Right lobe of liver (tissue), 6 donors: ENCODE results near the gene SCRN1. TPM values are rescaled to one million over a fixed set of nuclear protein-coding genes. Genes with fewer than 3 reads are reported as not detected.
"Not testable (repeated sequence)": the region's sequence is repeated elsewhere in the genome, so short reads cannot be mapped to it uniquely, and the experiment has no call there.

ENCODE experiments used
- ATAC-seq, 4 donors: fragments of 200-7000 bp; cut with Tn5 transposase; one replicate each; pipeline ENCODE4 v1.9.1; 2020; ENCODE audit warnings: mild to moderate bottlenecking in 4 of 4, moderate library complexity in 4 of 4
- DNase-seq, 3 donors: peaks; one replicate each; pipeline ENCODE4 v3.0.0-alpha.2; 2020
- H3K27ac ChIP-seq, 3 donors: fragments of 200-600 bp; one replicate each; pipeline ENCODE4 v1.8.0; 2022
- H3K27me3 ChIP-seq, 2 donors: fragments of 200-600 bp; one replicate each; pipeline ENCODE4 v1.8.0; 2022
- H3K36me3 ChIP-seq, 4 donors: fragments of 200-600 bp; sonication (generic) in 1 of 4; one replicate each; pipeline versions ENCODE4 v1.5.1 to v1.8.0; 2017 to 2022; ENCODE audit warnings: control low read depth in 1 of 4
- H3K4me1 ChIP-seq, 4 donors: fragments of 200-600 bp; sonication (generic) in 1 of 4; one replicate each; pipeline versions ENCODE4 v1.5.1 to v1.8.0; 2017 to 2022; ENCODE audit warnings: control low read depth in 1 of 4
- H3K4me3 ChIP-seq, 3 donors: fragments of 200-600 bp; one replicate each; pipeline ENCODE4 v1.8.0; 2022
- H3K9me3 ChIP-seq, 4 donors: fragments of 200-600 bp; sonication (generic) in 1 of 4; one replicate each; pipeline versions ENCODE4 v1.5.1 to v1.8.0; 2017 to 2022; ENCODE audit warnings: control low read depth in 1 of 4
- CTCF ChIP-seq, 4 donors: fragments of 200-600 bp in 3 of 4; fragments of 450-650 bp in 1 of 4; IDR thresholded peaks; one replicate each; pipeline versions ENCODE4 v1.5.1 to v1.8.0; 2016 to 2022; ENCODE audit warnings: antibody characterized with exemption in 4 of 4, mild to moderate bottlenecking in 2 of 4
- POLR2A ChIP-seq: fragments of 450-650 bp; IDR thresholded peaks from one replicate; pipeline ENCODE4 v1.6.1; 2017; ENCODE audit warnings: antibody characterized with exemption, mild to moderate bottlenecking
- WGBS: methylation state at CpG from one replicate; pipeline ENCODE4 v1.1.6; 2018; ENCODE audit warnings: low coverage, low lambda C conversion rate; ENCODE audit not compliant: insufficient coverage; ENCODE audit errors: missing lambda C conversion rate; 5-methylcytosine and 5-hydroxymethylcytosine counted together
- intact Hi-C, 2 donors: fragments of 100-400 bp; cut with DNase I; formaldehyde crosslinking; loops; one replicate each; pipeline versions ENCODE4 v1.11.2 to v1.14.1; 2022
- total RNA-seq, 6 experiments: library from RNA; depleted of rRNA in 2 of 6; stranded (reverse); fragments of >200 nt in 2 of 6; fragmentation: NEBNext Ultra II Directional in 3 of 6; extraction: Animal tissue kit (Norgen Biotek cat#: 25700) in 3 of 6; gene quantifications; one replicate each; pipeline versions ENCODE4 v1.1.0 to v1.2.4, GENCODE V29; 2016 to 2023
- donor health status: DM: no; HTN: yes; CAD: no.
- donor health status: DM: no; HTN: no; CAD: no.
- donor health status: DM: no; HTN: no; CAD: no.
- donor health status: DM: no; HTN: yes; CAD: no.
- donor health status: DM: no; HTN: yes; CAD: no.

SCRN1 gene
- total RNA-seq, 6 experiments from 2014 or later = 1.3 to 2.9 (median 2.0) TPM

- DNase-seq = no peak
- TF ChIP-seq CTCF (IDR thresholded peaks at IDR 0.05) (no peak), POLR2A (no peak)
- peaks cover 0 to 3% (median 0%) of the 10 kb centered on the region in 4 donors for H3K4me1 ChIP-seq
- ATAC-seq = no peak
- WGBS = 49% methylated on average over 2 of the region's 2 CpGs
- no peak overlapping the region for H3K4me3 ChIP-seq
- no peaks in the 10 kb centered on the region for H3K27me3 ChIP-seq
- no peaks in the 10 kb centered on the region for H3K9me3 ChIP-seq
- H3K36me3 ChIP-seq = no peaks in the 10 kb centered on the region
- intact Hi-C loops = no loop called here
- no peak overlapping the region for H3K27ac ChIP-seq
Observed at GRCh38 chr7:29969738-29970137, 19.9 kb downstream of the SCRN1 start.

- TF ChIP-seq POLR2A = no peak
- TF ChIP-seq CTCF (IDR thresholded peaks at IDR 0.05) = no peak
- ATAC-seq = no peak
- Histone ChIP-seq H3K36me3 (no peaks in the 10 kb centered on the region), H3K27me3 (no peaks in the 10 kb centered on the region), H3K27ac (no peak overlapping the region), H3K4me1 (peaks cover 0 to 4% (median 0%) of the 10 kb centered on the region in 4 donors), H3K4me3 (no peak overlapping the region), H3K9me3 (no peaks in the 10 kb centered on the region)
- WGBS = 90% methylated on average over 12 of the region's 12 CpGs
- DNase-seq = no peak
- intact Hi-C loops = no loop called here
Observed at GRCh38 chr7:29968683-29969395, 20.8 kb downstream of the SCRN1 start.

GRCh38 chr7:29965030-29965429, 24.6 kb downstream of the SCRN1 start:
- Histone ChIP-seq H3K9me3 (no peaks in the 10 kb centered on the region), H3K4me3 (no peak overlapping the region), H3K4me1 (peaks cover 0 to 4% (median 0%) of the 10 kb centered on the region in 4 donors), H3K27ac (no peak overlapping the region), H3K27me3 (no peaks in the 10 kb centered on the region), H3K36me3 (no peaks in the 10 kb centered on the region)
- WGBS = 45% methylated on average over 3 of the region's 3 CpGs
- TF ChIP-seq CTCF (IDR thresholded peaks at IDR 0.05) (no peak), POLR2A (no peak)
- ATAC-seq (no peak), DNase-seq (no peak)
- intact Hi-C loops = no loop called here

- intact Hi-C loops = no loop called here
- H3K36me3 ChIP-seq = no peaks in the 10 kb centered on the region
- H3K9me3 ChIP-seq = no peaks in the 10 kb centered on the region
- no peak overlapping the region for H3K4me3 ChIP-seq
- TF ChIP-seq POLR2A = no peak
- no peak for TF ChIP-seq CTCF (IDR thresholded peaks at IDR 0.05)
- no peak overlapping the region for H3K27ac ChIP-seq
- DNase-seq (no peak), ATAC-seq (no peak)
- H3K27me3 ChIP-seq = no peaks in the 10 kb centered on the region
- peaks cover 0 to 4% (median 0%) of the 10 kb centered on the region in 4 donors for H3K4me1 ChIP-seq
- WGBS = 78% methylated on average over 1 of the region's 1 CpG
Observed at GRCh38 chr7:29962035-29962434, 27.6 kb downstream of the SCRN1 start.

GRCh38 chr7:29961611-29962010, 28.0 kb downstream of the SCRN1 start:
- WGBS = 92% methylated on average over 2 of the region's 19 CpGs
- DNase-seq, ATAC-seq, H3K36me3 ChIP-seq, H3K4me1 ChIP-seq, H3K27me3 ChIP-seq, H3K9me3 ChIP-seq, H3K27ac ChIP-seq, H3K4me3 ChIP-seq, intact Hi-C loops: not testable (repeated sequence)
